H9 (cell line): Measurements from ENCODE around the gene WDR70. TPM values are rescaled to one million over a fixed set of nuclear protein-coding genes. Genes with fewer than 3 reads are reported as not detected.

Experiments
- DNase-seq: peaks from one replicate; pipeline ENCODE4 v3.0.0-alpha.2; 2017
- H2AFZ ChIP-seq: one replicate; pipeline ENCODE4 v1.6.1; 2013; ENCODE audit warnings: mild to moderate bottlenecking, low read length, control low read depth, moderate library complexity
- H2AK5ac ChIP-seq: 2 replicates; pipeline ENCODE4 v1.6.1; 2013; ENCODE audit warnings: low read length, control low read depth, mixed read lengths; ENCODE audit not compliant: insufficient read length
- H2BK120ac ChIP-seq: one replicate; pipeline ENCODE4 v1.6.1; 2013; ENCODE audit warnings: low read depth, mild to moderate bottlenecking, low read length, control low read depth, inconsistent platforms; ENCODE audit not compliant: poor library complexity, severe bottlenecking
- H2BK12ac ChIP-seq: 2 replicates; pipeline ENCODE4 v1.6.1; 2013; ENCODE audit warnings: low read length, control low read depth, mixed read lengths, low read depth; ENCODE audit not compliant: insufficient read length
- H2BK15ac ChIP-seq: 2 replicates; pipeline ENCODE4 v1.6.1; 2013; ENCODE audit warnings: low read depth, low read length, control low read depth
- H2BK20ac ChIP-seq: one replicate; pipeline ENCODE4 v1.6.1; 2013; ENCODE audit warnings: low read depth, mild to moderate bottlenecking, low read length, control low read depth, inconsistent platforms; ENCODE audit not compliant: poor library complexity, severe bottlenecking
- H2BK5ac ChIP-seq: 2 replicates; pipeline ENCODE4 v1.6.1; 2013; ENCODE audit warnings: low read length, control low read depth, mixed read lengths; ENCODE audit not compliant: insufficient read length
- H3K14ac ChIP-seq: 2 replicates; pipeline ENCODE4 v1.6.1; 2013; ENCODE audit warnings: low read length, control low read depth; ENCODE audit not compliant: insufficient read depth
- H3K18ac ChIP-seq: 2 replicates; pipeline ENCODE4 v1.6.1; 2013; ENCODE audit warnings: low read depth, mild to moderate bottlenecking, mixed read lengths, low read length, control low read depth; ENCODE audit not compliant: insufficient read length
- H3K23ac ChIP-seq: 2 replicates; pipeline ENCODE4 v1.6.1; 2013; ENCODE audit warnings: low read length, control low read depth, mixed read lengths, low read depth; ENCODE audit not compliant: insufficient read length
- H3K23me2 ChIP-seq: 2 replicates; pipeline ENCODE4 v1.6.1; 2013; ENCODE audit warnings: low read depth, mild to moderate bottlenecking, mixed read lengths, low read length, control low read depth; ENCODE audit not compliant: insufficient read length, poor library complexity, severe bottlenecking
- H3K27ac ChIP-seq: 2 replicates; pipeline ENCODE4 v1.5.1; 2013; ENCODE audit warnings: low read length, control low read depth, mixed read lengths, low read depth; ENCODE audit not compliant: insufficient read length
- H3K27me3 ChIP-seq: 2 replicates; pipeline ENCODE4 v1.6.1; 2013; ENCODE audit warnings: low read length, control low read depth, inconsistent platforms; ENCODE audit not compliant: insufficient read depth
- H3K4ac ChIP-seq: 2 replicates; pipeline ENCODE4 v1.6.1; 2013; ENCODE audit warnings: low read depth, mild to moderate bottlenecking, control low read depth, inconsistent platforms, low read length, moderate library complexity
- H3K4me1 ChIP-seq: 2 replicates; pipeline ENCODE4 v1.6.1; 2013; ENCODE audit warnings: low read length, control low read depth, inconsistent platforms; ENCODE audit not compliant: insufficient read depth
- H3K4me2 ChIP-seq: 2 replicates; pipeline ENCODE4 v1.6.1; 2013; ENCODE audit warnings: low read length, control low read depth, mixed read lengths; ENCODE audit not compliant: insufficient read length, insufficient read depth
- H3K56ac ChIP-seq: 2 replicates; pipeline ENCODE4 v1.6.1; 2013; ENCODE audit warnings: low read depth, mild to moderate bottlenecking, mixed read lengths, low read length, control low read depth; ENCODE audit not compliant: insufficient read length
- H3K79me1 ChIP-seq: 2 replicates; pipeline ENCODE4 v1.6.1; 2013; ENCODE audit warnings: low read depth, mild to moderate bottlenecking, moderate library complexity, low read length, control low read depth, inconsistent platforms; ENCODE audit not compliant: insufficient read depth, poor library complexity, severe bottlenecking
- H3K79me2 ChIP-seq: 2 replicates; pipeline ENCODE4 v1.6.1; 2013; ENCODE audit warnings: low read length, control low read depth, inconsistent platforms; ENCODE audit not compliant: insufficient read depth
- H3K9ac ChIP-seq: 2 replicates; pipeline ENCODE4 v1.6.1; 2013; ENCODE audit warnings: low read length, control low read depth, mixed read lengths; ENCODE audit not compliant: insufficient read length; ENCODE audit errors: extremely low read depth
- H3K9me3 ChIP-seq: one replicate; pipeline ENCODE4 v1.6.1; 2013; ENCODE audit warnings: low read depth, low read length, inconsistent platforms; ENCODE audit not compliant: control insufficient read depth
- H3T11ph ChIP-seq: one replicate; pipeline ENCODE4 v1.6.1; 2013; ENCODE audit warnings: mild to moderate bottlenecking, low read length, control low read depth, inconsistent platforms
- H4K20me1 ChIP-seq: one replicate; pipeline ENCODE4 v1.6.1; 2013; ENCODE audit not compliant: control insufficient read depth, insufficient read length, insufficient read depth
- H4K5ac ChIP-seq: 2 replicates; pipeline ENCODE4 v1.6.1; 2013; ENCODE audit warnings: low read depth, mild to moderate bottlenecking, mixed read lengths, low read length, control low read depth; ENCODE audit not compliant: insufficient read length
- H4K8ac ChIP-seq: replicated peaks from 2 replicates; pipeline ENCODE4 v1.6.1; 2013; ENCODE audit warnings: low read length, control low read depth, mixed read lengths, low read depth; ENCODE audit not compliant: insufficient read length
- H4K91ac ChIP-seq: 2 replicates; pipeline ENCODE4 v1.6.1; 2013; ENCODE audit warnings: low read depth, mild to moderate bottlenecking, moderate library complexity, mixed read lengths, low read length, control low read depth; ENCODE audit not compliant: insufficient read length
- H3K27ac Mint-ChIP-seq, 3 experiments: 2 replicates in 2 of 3; 3 replicates in 1 of 3; pipeline ENCODE4 v1.8.0; 2020 to 2021; ENCODE audit warnings: mixed read lengths in 3 of 3, mild to moderate bottlenecking in 1 of 3, moderate library complexity in 1 of 3
- H3K27me3 Mint-ChIP-seq: 2 replicates; pipeline ENCODE4 v1.8.0; 2021; ENCODE audit warnings: low read depth, mild to moderate bottlenecking, moderate library complexity, mixed read lengths
- H3K36me3 Mint-ChIP-seq, 3 experiments: 2 replicates in 2 of 3; 3 replicates in 1 of 3; pipeline ENCODE4 v1.8.0; 2020 to 2021; ENCODE audit warnings: low read depth in 3 of 3, mixed read lengths in 3 of 3; ENCODE audit not compliant: insufficient read depth in 1 of 3
- H3K4me1 Mint-ChIP-seq, 2 experiments: 2 replicates each; pipeline ENCODE4 v1.8.0; 2020; ENCODE audit warnings: mixed read lengths in 2 of 2
- H3K4me3 Mint-ChIP-seq, 2 experiments: 2 replicates in 1 of 2; 3 replicates in 1 of 2; pipeline ENCODE4 v1.8.0; 2020 to 2021; ENCODE audit warnings: mild to moderate bottlenecking in 2 of 2, mixed read lengths in 2 of 2, moderate library complexity in 1 of 2
- H3K9me3 Mint-ChIP-seq, 2 experiments: 2 replicates in 1 of 2; 3 replicates in 1 of 2; pipeline ENCODE4 v1.8.0; 2020; ENCODE audit warnings: mild to moderate bottlenecking in 2 of 2, mixed read lengths in 2 of 2, moderate library complexity in 1 of 2
- total RNA-seq: library from RNA; stranded (reverse); gene quantifications from 2 replicates; pipeline ENCODE4 v1.2.1, GENCODE V29; 2021
- TF ChIP-seq, protein P1 (sequence below): fragments of 200-600 bp; sonication (generic); conservative IDR thresholded peaks from 3 replicates; pipeline ENCODE4 v1.8.0; 2021; ENCODE audit warnings: antibody characterized with exemption, mild to moderate bottlenecking

The WDR70 gene
- total RNA-seq, 1 experiment from 2014 or later: 38.1 TPM

- no peak overlapping the region for H3T11ph ChIP-seq
- H2BK120ac ChIP-seq: no peak overlapping the region
- no peak overlapping the region for H2AK5ac ChIP-seq
- peaks cover 2 to 4% of the 10 kb centered on the region in 2 experiments; a peak in 3 of 4 replicates for H3K4me1 Mint-ChIP-seq
- H4K8ac ChIP-seq: no peak overlapping the region
- no peak overlapping the region for H2AFZ ChIP-seq
- H2BK12ac ChIP-seq: no peak overlapping the region
- H3K23me2 ChIP-seq: no peaks in the 10 kb centered on the region
- no peaks in the 10 kb centered on the region for H4K20me1 ChIP-seq
- no peak overlapping the region for H3K23ac ChIP-seq
- no peaks in the 10 kb centered on the region for H3K36me3 Mint-ChIP-seq
- H3K9me3 ChIP-seq: no peaks in the 10 kb centered on the region
- H3K14ac ChIP-seq: no peak overlapping the region
- H3K27me3 ChIP-seq: no peaks in the 10 kb centered on the region
- TF ChIP-seq, protein P1, sequence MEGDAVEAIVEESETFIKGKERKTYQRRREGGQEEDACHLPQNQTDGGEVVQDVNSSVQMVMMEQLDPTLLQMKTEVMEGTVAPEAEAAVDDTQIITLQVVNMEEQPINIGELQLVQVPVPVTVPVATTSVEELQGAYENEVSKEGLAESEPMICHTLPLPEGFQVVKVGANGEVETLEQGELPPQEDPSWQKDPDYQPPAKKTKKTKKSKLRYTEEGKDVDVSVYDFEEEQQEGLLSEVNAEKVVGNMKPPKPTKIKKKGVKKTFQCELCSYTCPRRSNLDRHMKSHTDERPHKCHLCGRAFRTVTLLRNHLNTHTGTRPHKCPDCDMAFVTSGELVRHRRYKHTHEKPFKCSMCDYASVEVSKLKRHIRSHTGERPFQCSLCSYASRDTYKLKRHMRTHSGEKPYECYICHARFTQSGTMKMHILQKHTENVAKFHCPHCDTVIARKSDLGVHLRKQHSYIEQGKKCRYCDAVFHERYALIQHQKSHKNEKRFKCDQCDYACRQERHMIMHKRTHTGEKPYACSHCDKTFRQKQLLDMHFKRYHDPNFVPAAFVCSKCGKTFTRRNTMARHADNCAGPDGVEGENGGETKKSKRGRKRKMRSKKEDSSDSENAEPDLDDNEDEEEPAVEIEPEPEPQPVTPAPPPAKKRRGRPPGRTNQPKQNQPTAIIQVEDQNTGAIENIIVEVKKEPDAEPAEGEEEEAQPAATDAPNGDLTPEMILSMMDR: no peak
- H3K4ac ChIP-seq: no peak overlapping the region
- H3K79me1 ChIP-seq: no peaks in the 10 kb centered on the region
- H3K4me3 Mint-ChIP-seq: no peak overlapping the region
- H3K9me3 Mint-ChIP-seq: no peaks in the 10 kb centered on the region
- H3K27ac Mint-ChIP-seq: no peak overlapping the region
- H3K56ac ChIP-seq: no peak overlapping the region
- H3K18ac ChIP-seq: no peak overlapping the region
- no peak overlapping the region for H2BK20ac ChIP-seq
- no peak overlapping the region for H4K91ac ChIP-seq
- H3K27ac ChIP-seq: no peak overlapping the region
- no peak for DNase-seq
- H3K9ac ChIP-seq: no peak overlapping the region
- no peak overlapping the region for H2BK5ac ChIP-seq
- H2BK15ac ChIP-seq: no peak overlapping the region
- H3K4me1 ChIP-seq: no peaks in the 10 kb centered on the region
- H3K27me3 Mint-ChIP-seq: no peaks in the 10 kb centered on the region
- no peak overlapping the region for H3K4me2 ChIP-seq
- H3K79me2 ChIP-seq: no peaks in the 10 kb centered on the region
- H4K5ac ChIP-seq: no peak overlapping the region
These were observed 335.6 kb downstream of the WDR70 start for GRCh38 chr5:37714756-37715155.
